ENCODE results near the gene RFX2.

Gene RFX2

GRCh38 chr19:6065685-6066374, 44.5 kb downstream of the RFX2 start:
- Histone ChIP-seq H3K36me3 (ENCODE audit: control insufficient read depth, insufficient read depth, low read length) (no peaks in the 10 kb centered on the region), H3K4me3 (replicated peaks; ENCODE audit: low read depth, low read length) (no peak overlapping the region), H3K27me3 (replicated peaks; ENCODE audit: control insufficient read depth, insufficient read depth, low read length) (no peaks in the 10 kb centered on the region)
- TF ChIP-seq CTCF (IDR thresholded peaks at IDR 0.05; ENCODE audit: insufficient read depth, low read length, poor library complexity, severe bottlenecking), result no peak
- no peak for DNase-seq (ENCODE audit: extremely low read depth, insufficient read length)

- no peak for TF ChIP-seq CTCF (IDR thresholded peaks at IDR 0.05; ENCODE audit: insufficient read depth, low read length, poor library complexity, severe bottlenecking)
- Histone ChIP-seq H3K36me3 (ENCODE audit: control insufficient read depth, insufficient read depth, low read length) (no peaks in the 10 kb centered on the region), H3K27me3 (replicated peaks; ENCODE audit: control insufficient read depth, insufficient read depth, low read length) (no peaks in the 10 kb centered on the region), H3K4me3 (replicated peaks; ENCODE audit: low read depth, low read length) (no peak overlapping the region)
- DNase-seq (ENCODE audit: extremely low read depth, insufficient read length), result no peak
These were observed 45.8 kb downstream of the RFX2 start for GRCh38 chr19:6064336-6065073.

- Histone ChIP-seq H3K4me3 (replicated peaks; ENCODE audit: low read depth, low read length) (no peak overlapping the region), H3K36me3 (ENCODE audit: control insufficient read depth, insufficient read depth, low read length) (no peaks in the 10 kb centered on the region)
- TF ChIP-seq CTCF (IDR thresholded peaks at IDR 0.05; ENCODE audit: insufficient read depth, low read length, poor library complexity, severe bottlenecking), result no peak
These were observed 46.5 kb downstream of the RFX2 start for GRCh38 chr19:6063576-6064335.

GRCh38 chr19:6062961-6063575, 47.2 kb downstream of the RFX2 start:
- no peak for DNase-seq (ENCODE audit: extremely low read depth, insufficient read length)
- TF ChIP-seq CTCF (IDR thresholded peaks at IDR 0.05; ENCODE audit: insufficient read depth, low read length, poor library complexity, severe bottlenecking), result no peak
- no peak overlapping the region for H3K4me3 ChIP-seq (replicated peaks; ENCODE audit: low read depth, low read length)
- no peaks in the 10 kb centered on the region for H3K27me3 ChIP-seq (replicated peaks; ENCODE audit: control insufficient read depth, insufficient read depth, low read length)
- no peaks in the 10 kb centered on the region for H3K36me3 ChIP-seq (ENCODE audit: control insufficient read depth, insufficient read depth, low read length)

More at GRCh38 chr19:6063576-6064335, 46.5 kb downstream of the RFX2 start:
- no peak for DNase-seq (ENCODE audit: extremely low read depth, insufficient read length)
- H3K27me3 ChIP-seq (replicated peaks; ENCODE audit: control insufficient read depth, insufficient read depth, low read length), result no peaks in the 10 kb centered on the region

- TF ChIP-seq CTCF (IDR thresholded peaks at IDR 0.05; ENCODE audit: insufficient read depth, low read length, poor library complexity, severe bottlenecking), result no peak
These were observed 48.0 kb downstream of the RFX2 start for GRCh38 chr19:6062274-6062673.

More at GRCh38 chr19:6062274-6062673, 48.0 kb downstream of the RFX2 start:
- Histone ChIP-seq H3K4me3 (replicated peaks; ENCODE audit: low read depth, low read length) (no peak overlapping the region), H3K27me3 (replicated peaks; ENCODE audit: control insufficient read depth, insufficient read depth, low read length) (no peaks in the 10 kb centered on the region), H3K36me3 (ENCODE audit: control insufficient read depth, insufficient read depth, low read length) (no peaks in the 10 kb centered on the region)
- no peak for DNase-seq (ENCODE audit: extremely low read depth, insufficient read length)
